Fibroblast of mammary gland (primary cell): ENCODE measurements around the gene IFT52.

Experiments used
- DNase-seq: peaks from one replicate; pipeline ENCODE4 v3.0.0-alpha.2; 2010; ENCODE audit warnings: low read depth
- H3K4me3 ChIP-seq: 2 replicates; pipeline ENCODE4 v1.5.1; 2011; ENCODE audit warnings: low read depth, mild to moderate bottlenecking, low read length, moderate library complexity; ENCODE audit not compliant: control insufficient read depth
- TF ChIP-seq, protein P1 (sequence below): conservative IDR thresholded peaks from 2 replicates; pipeline ENCODE4 v1.5.1; 2011; ENCODE audit warnings: low read depth, low read length, inconsistent platforms; ENCODE audit not compliant: control insufficient read depth, insufficient read depth

IFT52 gene

DNA sequence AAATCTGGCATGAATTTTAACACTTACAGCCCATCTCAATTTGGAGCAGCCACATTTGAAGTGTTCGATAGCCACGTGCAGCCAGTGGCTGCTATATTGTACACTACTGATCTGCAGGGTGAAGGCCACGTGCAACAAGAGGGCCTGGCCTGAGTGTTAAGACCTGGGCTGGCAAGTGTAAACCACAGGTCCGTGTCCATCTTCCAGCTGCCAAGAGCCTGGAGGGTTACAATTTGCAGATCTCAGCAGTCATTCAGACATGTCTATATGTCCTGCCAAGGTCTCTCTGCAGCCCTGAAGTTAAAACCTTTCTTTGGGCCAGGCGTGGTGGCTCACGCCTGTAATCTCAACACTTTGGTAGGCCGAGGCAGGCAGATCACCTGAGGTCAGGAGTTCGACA lies 17.8 kb upstream of the IFT52 start:
- TF ChIP-seq, protein P1, sequence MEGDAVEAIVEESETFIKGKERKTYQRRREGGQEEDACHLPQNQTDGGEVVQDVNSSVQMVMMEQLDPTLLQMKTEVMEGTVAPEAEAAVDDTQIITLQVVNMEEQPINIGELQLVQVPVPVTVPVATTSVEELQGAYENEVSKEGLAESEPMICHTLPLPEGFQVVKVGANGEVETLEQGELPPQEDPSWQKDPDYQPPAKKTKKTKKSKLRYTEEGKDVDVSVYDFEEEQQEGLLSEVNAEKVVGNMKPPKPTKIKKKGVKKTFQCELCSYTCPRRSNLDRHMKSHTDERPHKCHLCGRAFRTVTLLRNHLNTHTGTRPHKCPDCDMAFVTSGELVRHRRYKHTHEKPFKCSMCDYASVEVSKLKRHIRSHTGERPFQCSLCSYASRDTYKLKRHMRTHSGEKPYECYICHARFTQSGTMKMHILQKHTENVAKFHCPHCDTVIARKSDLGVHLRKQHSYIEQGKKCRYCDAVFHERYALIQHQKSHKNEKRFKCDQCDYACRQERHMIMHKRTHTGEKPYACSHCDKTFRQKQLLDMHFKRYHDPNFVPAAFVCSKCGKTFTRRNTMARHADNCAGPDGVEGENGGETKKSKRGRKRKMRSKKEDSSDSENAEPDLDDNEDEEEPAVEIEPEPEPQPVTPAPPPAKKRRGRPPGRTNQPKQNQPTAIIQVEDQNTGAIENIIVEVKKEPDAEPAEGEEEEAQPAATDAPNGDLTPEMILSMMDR = no peak
- DNase-seq = no peak

DNA sequence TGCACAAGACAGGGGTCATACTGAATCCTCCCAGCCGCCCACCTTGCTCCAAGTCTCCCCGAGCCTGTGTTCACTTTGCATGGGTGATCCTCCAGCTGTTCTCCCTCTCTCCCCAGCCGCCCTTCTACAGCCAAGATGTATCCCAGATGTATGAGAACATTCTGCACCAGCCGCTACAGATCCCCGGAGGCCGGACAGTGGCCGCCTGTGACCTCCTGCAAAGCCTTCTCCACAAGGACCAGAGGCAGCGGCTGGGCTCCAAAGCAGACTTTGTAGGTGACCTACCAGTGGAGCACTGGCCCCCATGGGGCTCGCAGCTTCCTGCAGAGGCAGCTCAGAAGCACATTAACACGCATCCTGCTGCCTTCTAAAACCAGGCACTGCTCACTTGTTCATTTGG lies 14.6 kb upstream of the IFT52 start:
- DNase-seq = no peak
- H3K4me3 ChIP-seq = no peak overlapping the region
- TF ChIP-seq, protein P1 = no peak

More for the DNA sequence above, 17.8 kb upstream of the IFT52 start:
- H3K4me3 ChIP-seq = no peak overlapping the region

DNA sequence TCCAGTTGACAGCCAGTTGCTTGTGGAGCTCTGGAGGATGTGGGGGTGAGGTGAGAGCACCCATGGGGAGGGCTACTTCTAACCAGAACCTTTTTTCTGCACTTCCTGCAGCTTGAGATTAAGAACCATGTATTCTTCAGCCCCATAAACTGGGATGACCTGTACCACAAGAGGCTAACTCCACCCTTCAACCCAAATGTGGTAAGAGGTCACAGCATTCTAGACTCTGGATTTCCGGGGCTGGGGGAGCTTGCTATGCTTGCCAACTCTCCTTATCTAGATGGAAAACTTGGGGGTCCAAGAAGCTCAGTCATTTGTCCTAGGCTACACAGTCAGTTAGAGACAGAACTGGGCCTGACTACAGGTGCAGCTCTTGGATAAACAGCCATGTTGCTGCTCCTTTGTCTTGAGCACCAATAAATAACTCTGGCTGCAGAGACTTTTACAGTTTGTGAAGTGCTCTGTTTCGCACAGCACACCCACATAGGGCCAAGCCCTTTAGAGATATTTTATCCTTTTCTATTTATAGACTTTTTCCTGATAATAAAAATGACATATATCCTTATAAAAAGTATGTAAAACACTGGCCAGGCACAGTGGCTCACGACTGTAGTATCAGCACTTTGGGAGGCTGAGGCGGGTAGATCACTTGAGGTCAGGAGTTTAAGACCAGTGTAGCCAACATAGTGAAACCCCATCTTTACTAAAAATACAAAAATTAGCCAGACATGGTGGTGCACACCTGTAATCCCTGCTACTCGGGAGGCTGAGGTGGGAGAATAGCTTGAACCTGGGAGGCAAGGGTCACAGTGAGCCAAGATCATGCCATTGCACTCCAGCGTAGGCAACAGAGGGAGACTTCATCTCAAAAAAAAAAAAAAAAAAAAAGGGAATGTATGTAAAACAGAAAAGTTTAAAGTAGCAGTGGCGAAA lies 10.6 kb upstream of the IFT52 start:
- H3K4me3 ChIP-seq = no peak overlapping the region
- DNase-seq = no peak
- TF ChIP-seq, protein P1 = no peak

DNA sequence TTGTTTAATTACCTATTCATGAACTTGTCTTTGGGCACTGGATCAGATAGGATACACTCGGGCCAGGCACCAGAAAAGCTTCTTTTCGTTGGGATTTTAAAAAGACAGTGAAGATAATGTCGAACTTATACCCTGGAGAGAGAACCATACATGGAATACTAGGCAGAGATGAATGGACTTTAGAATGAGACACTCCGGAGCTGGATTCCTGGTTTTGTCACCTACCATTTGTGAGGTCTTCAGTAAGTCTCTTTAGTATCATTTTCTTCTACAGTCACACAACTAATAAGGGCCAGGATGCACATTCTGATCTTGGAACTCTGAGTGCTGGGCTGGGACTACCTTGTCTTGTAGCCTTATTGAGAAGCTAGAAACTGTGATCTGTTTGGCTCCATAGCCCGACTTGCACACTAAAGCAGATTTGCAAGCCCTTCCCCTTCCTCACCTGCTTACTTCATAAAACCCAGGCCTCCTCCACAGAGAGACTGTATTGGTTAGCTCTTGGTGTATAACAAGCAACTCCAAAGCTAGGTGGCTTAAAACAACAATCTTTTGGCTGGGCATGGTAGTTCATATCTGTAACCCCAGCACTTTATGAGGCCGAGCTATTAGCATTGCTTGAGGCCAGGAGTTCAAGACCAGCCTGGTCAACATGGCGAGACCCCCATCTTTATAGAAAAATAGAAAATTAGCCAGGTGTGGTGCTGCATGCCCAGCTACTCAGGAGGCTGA lies 7.4 kb upstream of the IFT52 start:
- no peak overlapping the region for H3K4me3 ChIP-seq
- DNase-seq = no peak
- TF ChIP-seq, protein P1 = no peak

DNA sequence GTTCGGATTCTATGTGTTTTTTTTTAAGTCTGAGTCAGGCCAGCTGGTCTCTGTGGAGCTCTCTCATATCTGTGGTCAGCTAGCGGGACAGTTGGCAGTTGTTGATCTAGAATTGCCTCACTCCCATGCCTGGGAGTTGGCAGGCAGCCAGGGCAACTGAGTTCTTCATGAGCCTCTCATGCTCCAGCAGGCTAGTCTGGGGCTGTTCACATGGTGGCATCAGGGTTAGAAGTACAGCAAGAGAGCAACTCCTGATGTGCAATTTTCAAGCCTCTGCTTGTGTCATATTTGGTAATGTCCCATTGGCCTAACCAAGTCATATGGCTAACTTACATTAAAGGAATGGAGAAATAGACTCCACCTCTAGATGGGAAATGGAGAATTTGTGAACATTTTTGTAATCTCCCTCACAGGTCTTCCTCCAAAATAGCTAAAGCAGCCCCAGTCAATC lies 6.7 kb upstream of the IFT52 start:
- TF ChIP-seq, protein P1 = no peak
- H3K4me3 ChIP-seq = no peak overlapping the region
- DNase-seq = peak; percentile 99

DNA sequence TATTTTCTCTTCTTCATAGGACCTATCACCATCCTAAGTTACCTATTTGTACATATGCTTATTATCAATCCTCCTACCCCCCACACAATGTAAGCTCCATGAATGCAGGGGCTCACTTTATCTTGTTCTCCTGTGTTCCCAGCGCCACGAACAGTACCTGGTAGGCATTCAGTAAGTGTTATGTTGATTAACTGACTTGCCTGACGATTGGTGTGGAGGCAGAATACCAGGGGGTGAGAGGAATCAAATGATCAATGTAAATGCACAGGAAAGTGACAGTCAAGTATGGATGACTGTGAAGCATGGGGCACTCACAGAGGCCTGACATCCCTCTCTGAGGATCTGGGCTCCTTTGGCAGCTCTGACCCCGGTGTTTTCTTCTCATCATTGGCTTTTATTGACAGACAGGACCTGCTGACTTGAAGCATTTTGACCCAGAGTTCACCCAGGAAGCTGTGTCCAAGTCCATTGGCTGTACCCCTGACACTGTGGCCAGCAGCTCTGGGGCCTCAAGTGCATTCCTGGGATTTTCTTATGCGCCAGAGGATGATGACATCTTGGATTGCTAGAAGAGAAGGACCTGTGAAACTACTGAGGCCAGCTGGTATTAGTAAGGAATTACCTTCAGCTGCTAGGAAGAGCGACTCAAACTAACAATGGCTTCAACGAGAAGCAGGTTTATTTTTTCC lies 6.1 kb upstream of the IFT52 start:
- TF ChIP-seq, protein P1 = no peak
- no peak overlapping the region for H3K4me3 ChIP-seq
- DNase-seq = peak; percentile 31
